GM19025 (cell line): ENCODE data around the gene SAG.
A peak's percentile ranks its signal among the peaks of the same experiment; 100 is the strongest.

ENCODE experiments used
- ATAC-seq: cut with Tn5 transposase; IDR thresholded peaks from one replicate; pipeline ENCODE4 v1.9.1; 2021; ENCODE audit warnings: mild to moderate bottlenecking, low read depth, moderate library complexity; ENCODE audit not compliant: unreplicated experiment

The SAG gene

GRCh38 chr2:233307565-233307964 lies at the start of gene SAG:
TSS of gene SAG (plus strand) at chr2:233307816. CDS start at chr2:233309190, 1,374 bp downstream.
- ATAC-seq: no peak

DNA sequence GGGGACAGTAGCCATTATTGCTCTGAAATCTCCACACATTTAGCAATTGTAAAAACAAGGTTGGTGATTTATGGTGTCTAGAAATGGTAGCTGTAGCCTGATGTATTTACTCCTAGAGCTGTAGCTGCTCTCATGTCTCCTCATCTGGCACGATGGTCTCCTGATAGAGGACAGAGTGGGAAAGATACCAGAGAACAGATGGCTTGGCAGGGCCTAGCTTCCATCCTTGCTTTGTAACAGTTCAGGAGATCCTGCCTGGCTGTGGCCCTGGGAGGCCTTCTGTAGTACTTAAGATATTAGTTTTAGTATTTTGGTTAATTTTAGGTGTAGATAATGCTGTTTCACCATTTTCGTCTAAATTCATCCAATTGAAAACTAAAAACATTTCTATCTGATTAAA lies 49.4 kb upstream of the SAG start:
- no peak for ATAC-seq

DNA sequence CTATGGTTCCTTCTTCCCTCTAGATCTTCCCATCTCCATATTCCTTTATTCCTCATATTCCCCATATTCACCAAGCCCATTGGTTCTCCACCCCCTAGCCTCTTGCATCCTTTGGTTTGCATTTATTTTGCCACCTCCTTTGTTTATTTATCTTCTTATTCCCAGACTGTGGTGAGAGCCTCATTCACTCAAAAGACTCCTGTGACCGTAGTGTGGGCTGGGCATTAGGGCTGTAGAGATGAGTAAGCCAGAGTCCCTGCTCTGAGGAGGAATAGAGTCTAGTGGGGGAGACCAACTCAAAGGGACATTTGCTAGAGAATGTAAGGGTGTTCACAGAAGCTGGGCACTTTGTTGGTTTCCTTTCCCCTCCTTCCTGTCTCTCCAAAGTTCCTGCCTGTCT lies 47.9 kb upstream of the SAG start:
- ATAC-seq: no peak

DNA sequence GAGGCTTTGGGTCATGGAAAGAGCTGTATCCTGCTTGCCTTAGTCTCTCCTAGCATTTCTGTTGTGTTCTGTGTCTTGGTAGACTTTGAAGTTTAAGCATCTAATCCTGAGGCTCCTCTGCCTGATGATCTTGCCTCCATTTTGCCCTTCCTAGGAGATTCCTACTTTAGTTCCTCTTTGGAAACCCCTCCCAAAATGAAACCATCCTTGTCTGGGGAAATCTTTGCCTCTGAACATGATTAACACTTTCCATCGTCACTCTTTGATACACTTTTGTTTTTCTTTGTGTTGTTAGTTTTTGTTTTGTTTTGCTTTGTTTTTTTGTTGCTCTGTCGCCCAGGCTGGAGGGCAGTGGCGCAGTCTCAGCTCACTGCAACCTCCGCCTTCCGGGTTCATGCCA lies 47.0 kb upstream of the SAG start:
- ATAC-seq: no peak

DNA sequence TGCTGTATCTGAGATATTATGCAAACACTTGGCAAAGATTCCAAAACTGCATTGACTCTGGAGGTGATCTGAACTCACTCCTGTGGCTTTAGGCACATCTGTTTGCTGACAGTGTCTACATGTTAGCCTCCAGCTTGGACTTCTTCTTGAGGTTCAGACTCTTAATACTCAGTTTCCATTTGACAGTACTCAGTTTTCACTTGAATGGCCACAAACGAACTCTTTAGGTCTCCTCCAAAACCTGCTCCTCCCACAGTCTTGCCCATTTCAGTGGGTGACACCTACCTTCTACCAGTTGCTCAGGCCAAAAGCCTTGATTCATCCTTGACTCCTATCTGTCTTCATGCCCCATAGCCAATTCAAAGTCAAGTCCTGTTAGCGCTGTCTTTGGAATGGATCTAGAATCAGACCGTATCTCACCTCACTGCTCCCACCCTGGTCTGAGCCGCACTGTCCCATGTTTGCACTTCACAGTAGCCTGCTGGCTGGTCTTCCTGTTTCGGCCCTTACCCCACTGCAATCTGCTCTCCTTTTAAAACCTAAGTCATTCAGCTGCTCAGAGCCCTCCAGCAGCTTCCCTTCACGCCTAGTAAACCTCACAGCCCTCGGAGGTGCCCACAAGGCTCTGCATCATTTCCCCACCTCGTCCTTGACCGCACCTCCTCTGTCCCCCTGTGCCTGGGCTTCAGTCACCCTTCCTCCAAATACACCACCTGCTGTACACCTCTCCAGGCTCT lies 45.6 kb upstream of the SAG start:
- no peak for ATAC-seq

GRCh38 chr2:233262562-233262961 lies 45.1 kb upstream of the SAG start:
- no peak for ATAC-seq

DNA sequence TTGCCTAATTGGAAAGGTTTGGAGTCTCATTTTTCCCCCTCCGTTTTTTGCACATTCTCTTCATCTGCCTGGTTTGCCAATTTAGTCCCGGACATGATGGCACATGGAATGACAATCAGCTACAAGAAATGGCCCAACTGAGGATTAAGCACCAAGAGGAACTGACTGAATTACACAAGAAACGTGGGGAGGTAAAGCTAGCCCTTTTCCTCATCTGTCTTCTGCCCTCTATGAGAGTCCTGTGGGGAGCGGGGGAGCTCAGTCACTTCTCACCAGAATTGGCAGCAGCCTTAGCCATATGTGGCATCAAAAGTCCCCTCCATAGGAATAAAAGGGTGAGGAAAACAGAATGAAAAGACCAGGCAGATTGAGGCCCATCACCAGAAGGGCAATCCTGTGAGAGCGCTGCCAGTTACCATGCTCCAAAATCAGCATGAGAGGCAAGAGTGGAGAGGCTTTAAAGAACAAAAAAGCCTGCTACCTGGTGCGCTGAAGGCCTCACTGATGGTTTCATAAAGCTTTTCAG lies 44.5 kb upstream of the SAG start:
- ATAC-seq: no peak

GRCh38 chr2:233264667-233265066 lies 42.9 kb upstream of the SAG start:
- no peak for ATAC-seq

- no peak for ATAC-seq
These were observed 41.7 kb upstream of the SAG start for GRCh38 chr2:233265899-233266431.

DNA sequence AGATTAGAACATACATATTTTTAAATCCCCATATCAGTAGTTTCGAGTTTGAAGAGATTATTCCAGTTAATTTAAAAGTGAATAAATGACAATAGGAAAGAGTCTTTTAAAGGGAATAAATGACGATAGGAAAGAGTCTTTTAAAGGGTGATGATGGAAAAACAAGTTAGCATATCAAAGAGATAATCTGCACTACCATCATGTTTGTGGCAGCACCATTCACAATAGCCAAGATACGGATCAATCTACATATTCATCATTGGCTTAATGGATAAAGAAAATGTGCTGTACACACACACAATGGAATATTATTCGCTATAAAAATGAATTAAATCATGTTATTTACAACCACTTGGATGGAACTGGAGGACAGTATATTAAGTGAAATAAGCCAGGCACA lies 41.1 kb upstream of the SAG start:
- no peak for ATAC-seq

DNA sequence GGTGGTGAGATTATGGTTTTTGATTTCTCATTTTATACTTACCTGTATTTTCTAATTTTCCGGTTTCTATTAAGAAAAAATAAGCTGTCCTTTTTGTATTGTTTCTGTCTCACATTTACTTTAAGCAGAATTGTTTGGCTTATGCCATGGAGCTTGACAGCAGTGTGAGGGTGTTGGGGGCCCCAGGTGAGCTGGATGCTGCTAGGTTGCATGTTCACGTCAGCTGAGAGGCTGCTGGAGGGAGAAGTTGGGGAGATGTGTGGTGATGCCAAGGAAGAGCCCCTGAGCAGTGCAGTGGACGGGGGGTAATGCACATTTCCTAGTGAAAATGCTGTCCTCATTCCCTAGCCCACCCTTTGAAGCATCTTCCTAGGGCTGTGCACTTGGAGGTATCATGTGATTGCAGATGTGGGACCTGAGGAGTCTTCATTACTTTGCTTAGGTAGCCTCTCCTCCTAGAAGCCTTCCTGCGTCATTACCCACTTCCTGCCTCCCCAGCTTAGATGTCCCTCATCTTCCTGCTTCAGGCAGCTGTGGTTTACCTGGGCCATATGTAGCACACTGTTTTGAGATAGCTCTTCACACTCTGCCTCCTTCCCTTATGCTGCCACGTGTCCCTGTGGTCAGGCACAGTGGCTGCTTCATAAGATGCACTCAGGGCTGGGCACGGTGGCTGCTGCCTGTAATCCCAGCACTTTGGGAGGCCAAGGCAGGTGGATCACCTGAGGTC lies 39.9 kb upstream of the SAG start:
- peak; percentile 73 for ATAC-seq

GRCh38 chr2:233270366-233270765 lies 37.2 kb upstream of the SAG start:
- ATAC-seq: no peak

DNA sequence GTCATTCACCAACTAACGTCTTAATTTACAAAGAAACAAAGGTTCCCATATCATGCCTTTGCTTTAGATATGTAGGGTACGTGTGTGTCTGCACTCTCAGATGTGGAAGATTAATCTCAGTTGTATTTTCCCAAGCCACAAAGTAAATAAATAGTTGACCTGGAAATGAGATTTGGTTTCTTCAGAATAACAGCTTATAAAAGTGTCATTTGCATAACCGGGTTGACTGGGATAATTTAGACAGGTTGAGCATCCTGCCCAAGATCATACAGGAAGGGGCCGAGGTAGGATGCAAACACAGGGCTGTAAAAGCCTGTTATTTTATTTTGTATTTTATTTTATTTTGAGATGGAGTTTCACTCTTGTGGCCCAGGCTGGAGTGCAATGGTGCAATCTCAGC lies 36.7 kb upstream of the SAG start:
- no peak for ATAC-seq

GRCh38 chr2:233271693-233272092 lies 35.9 kb upstream of the SAG start:
- ATAC-seq: no peak

DNA sequence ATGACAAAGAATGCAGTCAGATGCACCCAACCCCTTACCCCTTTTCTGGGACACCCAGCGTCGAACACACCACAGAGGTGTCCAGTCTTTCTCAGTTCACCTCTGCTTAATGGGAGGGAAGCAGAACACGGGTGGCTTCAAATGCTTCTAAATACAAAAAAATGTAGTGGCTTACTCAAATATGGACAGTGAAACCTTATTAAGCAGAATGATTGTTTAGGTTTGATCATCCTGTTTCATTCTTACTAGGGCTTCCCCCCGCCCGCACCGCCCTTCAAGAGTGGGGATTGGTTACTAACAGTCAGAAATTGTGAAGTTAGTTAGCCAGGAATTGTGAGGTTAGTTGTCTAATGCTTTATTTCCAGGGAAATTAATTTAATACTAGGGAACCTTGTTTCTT lies 34.5 kb upstream of the SAG start:
- ATAC-seq: no peak

DNA sequence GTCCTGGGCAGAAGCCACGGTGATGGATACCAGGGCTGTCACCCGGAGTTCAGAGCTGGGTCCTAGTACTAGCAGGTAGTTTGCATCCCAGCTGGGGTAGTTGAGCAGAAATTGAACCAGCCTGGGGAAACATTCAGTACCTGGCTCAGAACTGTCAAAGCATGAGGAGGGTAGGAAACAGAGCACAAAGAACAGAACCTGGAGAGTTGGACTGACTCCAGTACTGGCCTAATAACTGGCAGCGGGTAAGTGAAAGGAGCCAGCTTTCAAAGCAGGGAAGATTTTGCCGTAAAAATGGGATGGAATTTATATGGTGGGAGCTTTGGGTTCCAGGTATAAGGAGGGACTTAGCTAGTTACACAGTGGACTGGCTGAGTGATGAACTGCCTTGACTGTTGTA lies 32.4 kb upstream of the SAG start:
- ATAC-seq: no peak

DNA sequence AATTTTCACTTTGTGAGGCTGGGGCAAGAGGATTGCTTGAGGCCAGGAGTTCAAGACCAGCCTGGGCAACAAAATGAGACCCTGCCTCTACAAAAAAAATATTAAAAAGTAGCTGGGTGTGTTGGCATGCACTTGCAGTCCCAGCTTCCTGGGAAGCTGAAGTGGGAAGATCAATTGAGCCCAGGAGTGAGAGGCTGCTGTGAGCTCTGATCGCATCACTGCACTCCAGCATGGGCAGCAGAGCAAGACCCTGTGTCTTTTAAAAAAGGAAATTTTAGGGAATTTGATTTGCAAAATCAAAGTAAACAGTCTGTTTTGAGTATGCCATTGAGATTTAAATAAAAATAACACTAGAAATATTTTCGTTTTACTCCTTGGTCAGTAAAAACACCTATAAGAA lies 28.7 kb upstream of the SAG start:
- ATAC-seq: no peak

DNA sequence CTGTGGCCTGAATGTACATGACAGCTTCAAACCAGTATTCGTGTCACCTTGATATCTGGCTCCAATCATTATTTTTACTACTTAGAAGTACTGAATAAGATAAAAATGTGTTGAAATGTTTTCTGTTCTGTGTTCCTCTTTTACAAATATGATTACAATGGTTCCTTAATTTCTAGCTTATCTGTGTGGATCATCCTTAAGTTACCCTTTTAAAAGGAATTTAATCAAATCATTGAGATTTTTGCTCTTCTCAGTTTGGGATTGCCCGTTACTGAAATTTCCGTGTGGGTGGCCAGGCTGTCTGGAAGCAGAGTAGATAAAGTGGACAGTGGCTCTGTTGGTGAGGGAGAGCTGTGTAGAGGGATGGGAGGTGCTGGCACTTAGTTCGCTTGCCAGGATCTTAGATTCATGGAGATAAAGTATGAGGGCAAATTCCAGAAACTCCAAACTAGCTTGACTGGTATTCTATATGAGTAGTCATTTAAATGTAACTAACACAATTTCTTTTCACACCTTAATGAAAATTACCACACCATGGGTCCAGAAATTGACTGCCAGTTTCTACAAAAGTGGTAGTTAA lies 27.4 kb upstream of the SAG start:
- ATAC-seq: no peak

DNA sequence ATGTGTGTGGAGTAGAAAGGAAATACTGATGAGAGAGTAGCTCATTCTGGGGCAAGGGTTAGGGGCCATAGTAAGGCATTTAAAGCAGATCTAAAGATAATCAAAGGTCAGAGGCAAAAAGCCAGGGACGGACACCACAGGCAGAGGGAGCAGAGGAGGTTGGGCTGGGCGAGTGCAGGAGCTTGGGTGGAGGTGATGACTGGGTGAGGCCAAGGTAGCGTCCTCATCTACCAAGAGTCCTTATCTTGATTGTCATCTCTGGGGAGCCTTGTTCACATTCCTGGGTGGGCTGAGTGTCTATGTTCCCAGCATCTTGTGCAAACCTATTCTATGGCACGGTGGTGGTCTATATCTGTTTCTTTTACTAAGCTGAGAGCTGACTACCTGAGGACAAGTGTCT lies 26.1 kb upstream of the SAG start:
- no peak for ATAC-seq

- ATAC-seq: no peak
These were observed 25.5 kb upstream of the SAG start for GRCh38 chr2:233281992-233282603.

DNA sequence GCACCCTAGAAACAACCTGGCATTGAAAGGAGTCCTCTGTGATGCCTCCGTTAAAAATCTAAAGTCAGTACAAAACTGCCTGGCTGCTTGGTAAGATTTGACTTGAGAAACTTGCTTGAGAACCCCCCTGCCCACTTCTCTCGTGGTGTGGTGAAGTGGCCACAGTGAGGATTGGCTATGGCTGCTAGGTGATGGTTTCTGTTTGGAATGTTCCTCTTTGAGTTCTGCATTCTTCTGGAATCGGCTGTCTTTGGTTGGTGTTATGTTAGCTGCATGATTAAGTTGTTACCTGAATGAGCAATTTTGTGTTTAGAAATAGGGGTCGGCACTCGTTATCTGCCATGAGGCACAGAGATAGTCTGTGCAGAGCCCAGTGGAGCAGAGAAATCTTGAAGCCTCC lies 21.7 kb upstream of the SAG start:
- ATAC-seq: no peak
